ENCODE results near the gene RPS6KA2.
A peak's percentile ranks its signal among the peaks of the same experiment; 100 is the strongest.

Gene RPS6KA2

DNA sequence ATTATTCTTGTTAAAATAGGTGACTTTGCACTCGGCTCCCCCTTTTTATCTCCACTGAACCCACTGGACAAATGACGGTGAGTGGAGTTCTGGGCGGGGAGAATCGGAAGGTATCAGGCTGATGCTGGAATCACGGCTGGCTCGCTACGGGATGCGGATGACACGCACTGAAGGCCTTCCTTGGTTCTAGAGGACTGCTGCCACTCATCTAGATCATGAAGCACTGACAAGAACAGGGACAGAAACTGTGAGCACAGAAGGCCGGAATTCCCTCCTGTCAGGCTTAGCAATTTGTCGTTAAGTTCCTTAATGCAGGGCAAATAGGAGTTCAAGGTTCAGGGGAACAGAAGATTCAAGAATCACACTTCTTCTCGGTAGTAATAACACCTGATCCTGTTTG is 154.4 kb downstream of the RPS6KA2 start:
- peaks cover 9% of the 10 kb centered on the region for H3K27me3 Mint-ChIP-seq
- H3K9me3 Mint-ChIP-seq = no peaks in the 10 kb centered on the region
- DNase-seq (no peak), ATAC-seq (no peak)
- H3K4me1 Mint-ChIP-seq = peaks cover 11% of the 10 kb centered on the region
- no peak overlapping the region for H3K4me3 Mint-ChIP-seq
- no peak overlapping the region for H3K27ac Mint-ChIP-seq

DNA sequence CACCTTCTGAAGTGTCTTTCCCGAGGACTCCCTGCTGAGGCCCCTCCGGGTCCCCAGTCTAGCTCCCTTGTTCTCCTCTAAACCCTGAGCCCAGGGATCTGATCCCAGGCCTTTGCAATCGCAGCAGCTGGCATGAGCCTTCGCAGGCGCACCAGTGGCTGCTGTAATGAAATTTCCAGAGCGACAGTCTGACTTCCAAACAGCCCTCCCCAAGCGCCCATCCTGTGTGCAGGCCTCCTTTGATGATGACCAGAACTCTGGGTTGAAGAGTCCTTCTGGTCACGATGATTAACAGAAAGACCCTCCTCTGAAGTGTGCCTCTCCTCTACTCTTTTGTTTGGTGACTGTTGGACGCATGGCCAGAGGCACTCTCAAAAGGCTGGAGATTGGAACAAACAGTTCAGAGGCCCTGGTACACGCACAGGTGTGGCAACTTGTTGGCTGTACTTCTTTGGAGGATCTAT is 155.2 kb downstream of the RPS6KA2 start:
- H3K9me3 Mint-ChIP-seq = no peaks in the 10 kb centered on the region
- H3K27me3 Mint-ChIP-seq = peaks cover 9% of the 10 kb centered on the region
- H3K27ac Mint-ChIP-seq = no peak overlapping the region
- peaks cover 11% of the 10 kb centered on the region for H3K4me1 Mint-ChIP-seq
- DNase-seq = no peak
- no peak overlapping the region for H3K4me3 Mint-ChIP-seq
- no peak for ATAC-seq

DNA sequence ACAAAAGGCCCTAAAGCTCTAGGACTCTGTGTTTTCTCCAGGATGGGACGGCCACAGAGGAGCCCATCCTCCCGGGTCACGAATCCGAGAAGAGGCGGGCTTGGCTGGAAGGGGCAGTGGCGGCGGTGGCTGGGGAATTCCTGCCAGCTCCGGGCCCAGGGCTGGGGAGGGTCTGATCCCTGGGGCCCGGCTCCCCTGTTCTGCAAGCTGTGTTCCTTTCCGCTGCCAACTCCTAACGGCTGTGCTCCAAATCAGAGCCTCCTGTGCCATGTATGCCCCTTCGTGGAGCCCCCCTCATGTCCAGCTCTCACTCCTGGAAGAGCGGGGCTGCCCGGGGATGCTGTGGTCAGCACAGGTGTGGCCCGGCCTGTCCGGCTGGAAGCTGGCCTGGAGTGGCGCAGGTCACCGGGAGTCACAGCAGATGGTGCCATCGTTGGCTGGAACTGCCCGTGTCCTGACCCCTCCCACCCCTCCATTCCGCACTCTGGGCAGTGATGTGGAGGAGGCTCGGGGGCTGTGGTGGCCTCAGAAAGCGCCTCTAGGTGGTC is 156.1 kb downstream of the RPS6KA2 start:
- ATAC-seq = no peak
- Mint-ChIP-seq H3K4me3 (no peak overlapping the region), H3K9me3 (no peaks in the 10 kb centered on the region), H3K4me1 (peaks cover 11% of the 10 kb centered on the region), H3K27me3 (peaks cover 9% of the 10 kb centered on the region), H3K27ac (no peak overlapping the region)
- DNase-seq = no peak

DNA sequence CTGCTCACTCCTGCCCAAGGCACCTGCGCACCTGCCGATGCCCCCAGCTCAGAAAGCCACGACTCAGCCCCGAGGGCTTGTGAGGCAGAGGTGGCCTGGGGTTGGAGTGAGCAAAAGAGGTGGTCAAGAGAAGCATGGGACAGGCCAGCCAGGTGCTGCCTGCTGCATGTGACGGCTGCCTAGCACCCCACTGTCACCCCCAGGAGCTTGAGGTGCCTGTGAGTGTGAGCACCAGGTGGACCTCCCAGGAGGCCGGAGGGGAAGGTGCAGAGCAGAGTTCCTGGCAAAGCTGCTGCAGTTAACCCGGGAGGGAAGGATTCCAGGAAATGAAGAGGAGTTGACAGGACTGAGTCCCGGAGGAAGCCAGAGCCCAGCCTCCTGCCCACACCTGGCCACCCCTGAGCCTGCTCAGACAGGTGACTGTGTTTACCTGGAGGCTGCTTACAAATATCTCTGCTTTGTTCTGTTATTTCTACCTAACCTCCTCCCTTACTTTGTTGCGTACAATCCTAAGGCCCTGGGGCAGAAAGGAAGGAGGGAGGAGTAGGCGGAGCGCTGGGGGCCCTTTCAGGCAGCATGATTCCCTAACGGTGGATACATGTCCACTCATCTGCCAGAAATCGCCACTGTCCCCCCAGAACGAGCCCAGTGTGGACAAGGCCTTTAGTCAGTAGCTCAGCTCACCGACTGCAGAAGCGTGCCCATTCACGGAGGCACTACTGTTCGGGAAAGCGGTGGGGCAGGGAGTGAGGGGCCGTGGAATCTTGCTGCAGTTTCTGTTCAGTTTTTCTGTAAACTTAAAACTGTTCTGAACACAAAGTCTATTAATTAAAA is 156.8 kb downstream of the RPS6KA2 start:
- H3K4me3 Mint-ChIP-seq = no peak overlapping the region
- no peak for DNase-seq
- H3K27ac Mint-ChIP-seq = no peak overlapping the region

DNA sequence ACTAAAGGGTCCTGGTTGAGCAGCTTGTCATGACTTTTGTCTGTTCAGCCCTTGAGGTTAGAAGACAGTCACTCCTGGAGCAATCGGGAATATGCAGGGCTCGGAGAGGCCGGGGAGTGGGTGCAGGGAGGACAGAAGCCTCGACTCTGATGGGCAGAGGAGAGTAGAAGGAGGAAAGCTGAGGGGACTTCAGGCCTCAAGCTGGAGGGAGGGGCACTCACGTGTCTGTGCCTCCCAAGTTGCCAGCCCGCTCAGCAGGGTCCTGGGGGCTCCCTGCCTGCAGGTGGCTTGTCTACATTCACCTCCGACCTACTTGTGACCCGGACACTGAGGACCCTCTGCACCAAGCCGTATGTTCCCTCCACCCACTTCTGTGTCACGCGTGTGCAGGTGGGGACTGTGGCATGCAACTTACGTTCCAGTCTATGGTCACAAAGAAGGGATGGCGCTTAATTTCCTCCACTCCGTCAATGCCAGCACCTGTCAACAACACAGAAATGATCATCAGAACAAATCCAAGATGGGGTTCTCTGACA is 157.6 kb downstream of the RPS6KA2 start:
- Mint-ChIP-seq H3K27ac (no peak overlapping the region), H3K4me1 (no peaks in the 10 kb centered on the region), H3K4me3 (no peak overlapping the region), H3K27me3 (no peaks in the 10 kb centered on the region), H3K9me3 (no peaks in the 10 kb centered on the region)
- ATAC-seq (no peak), DNase-seq (no peak)

More for the DNA sequence above, 156.8 kb downstream of the RPS6KA2 start:
- H3K4me1 Mint-ChIP-seq = peaks cover 7% of the 10 kb centered on the region
- H3K9me3 Mint-ChIP-seq = no peaks in the 10 kb centered on the region
- H3K27me3 Mint-ChIP-seq = peaks cover 4% of the 10 kb centered on the region
- no peak for ATAC-seq

DNA sequence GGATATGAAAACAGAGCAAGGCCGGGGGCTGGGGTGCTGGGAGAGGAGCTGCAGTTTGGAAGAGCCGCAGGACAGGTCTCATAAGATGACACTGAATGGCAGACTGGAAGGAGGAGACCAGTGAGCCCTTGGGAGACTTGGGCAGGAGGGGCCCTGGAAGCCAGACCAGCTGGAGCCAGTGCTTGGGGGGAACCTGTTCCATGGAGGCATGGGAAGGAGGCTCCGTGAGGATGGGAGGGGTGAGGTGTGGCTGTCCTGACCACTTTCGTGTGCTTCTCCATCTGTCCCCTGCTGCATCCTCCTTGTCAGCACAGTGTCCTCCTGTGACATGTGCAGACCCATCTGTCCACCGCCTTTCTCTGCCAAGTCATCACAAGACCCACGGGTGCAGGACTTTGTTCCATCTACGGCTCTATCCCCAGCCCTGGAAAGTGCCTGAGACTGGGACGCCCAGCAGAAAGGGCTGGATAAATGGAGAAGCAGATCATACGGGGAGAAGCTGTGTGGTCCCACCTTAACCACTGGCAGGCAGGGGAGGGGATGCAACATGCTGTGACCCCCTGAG is 159.5 kb downstream of the RPS6KA2 start:
- Mint-ChIP-seq H3K27me3 (no peaks in the 10 kb centered on the region), H3K4me1 (no peaks in the 10 kb centered on the region)
- ATAC-seq = no peak

DNA sequence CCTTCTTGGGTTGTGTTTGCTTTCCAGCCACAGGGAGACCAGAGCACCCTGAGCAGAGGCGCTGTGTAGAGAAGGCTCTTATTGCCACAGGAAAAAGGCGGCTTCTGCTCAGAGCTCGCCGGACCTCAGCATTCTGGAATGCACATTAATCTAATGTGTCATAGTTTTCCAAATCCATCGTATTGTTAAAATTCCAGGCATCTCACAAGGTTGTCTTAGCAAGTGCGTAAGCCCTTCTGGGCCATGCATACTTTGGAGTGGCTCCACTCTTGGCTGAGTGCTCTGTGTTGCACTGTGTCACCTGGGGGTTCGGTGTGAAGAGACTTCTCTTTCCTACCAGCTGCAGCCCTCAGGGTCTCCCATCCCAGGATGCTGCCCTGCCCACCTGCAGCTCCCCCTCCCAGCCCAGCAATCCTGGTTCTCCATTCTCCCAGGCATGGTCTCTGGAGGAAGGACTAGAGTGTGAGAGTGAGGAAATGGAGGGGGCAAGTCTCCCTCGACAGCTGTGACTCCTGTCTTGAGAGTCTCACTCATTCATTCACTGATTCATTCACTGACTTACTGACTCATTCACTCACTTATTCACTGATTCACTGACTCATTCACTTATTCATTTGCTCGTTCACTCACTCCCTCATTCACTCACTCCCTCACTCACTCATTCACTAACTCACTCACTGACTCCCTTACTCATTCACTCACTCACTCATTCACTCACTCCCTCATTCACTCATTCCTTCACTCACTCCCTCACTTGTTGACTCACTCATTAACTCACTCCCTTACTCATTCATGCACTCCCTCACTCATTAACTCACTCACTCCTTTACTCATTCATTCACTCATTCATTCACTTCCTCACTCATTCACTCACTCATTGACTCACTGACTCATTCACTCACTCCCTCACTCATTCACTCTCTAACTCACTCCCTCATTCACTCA is 160.6 kb downstream of the RPS6KA2 start:
- DNase-seq (no peak), ATAC-seq (no peak)
- Mint-ChIP-seq H3K9me3 (no peaks in the 10 kb centered on the region), H3K4me3 (no peak overlapping the region), H3K27ac (no peak overlapping the region), H3K4me1 (no peaks in the 10 kb centered on the region), H3K27me3 (no peaks in the 10 kb centered on the region)

More for the DNA sequence above, 159.5 kb downstream of the RPS6KA2 start:
- no peak overlapping the region for H3K4me3 Mint-ChIP-seq
- H3K27ac Mint-ChIP-seq = peak overlapping the region in 1 of 2 donors; percentile 5
- DNase-seq = no peak
- H3K9me3 Mint-ChIP-seq = no peaks in the 10 kb centered on the region

DNA sequence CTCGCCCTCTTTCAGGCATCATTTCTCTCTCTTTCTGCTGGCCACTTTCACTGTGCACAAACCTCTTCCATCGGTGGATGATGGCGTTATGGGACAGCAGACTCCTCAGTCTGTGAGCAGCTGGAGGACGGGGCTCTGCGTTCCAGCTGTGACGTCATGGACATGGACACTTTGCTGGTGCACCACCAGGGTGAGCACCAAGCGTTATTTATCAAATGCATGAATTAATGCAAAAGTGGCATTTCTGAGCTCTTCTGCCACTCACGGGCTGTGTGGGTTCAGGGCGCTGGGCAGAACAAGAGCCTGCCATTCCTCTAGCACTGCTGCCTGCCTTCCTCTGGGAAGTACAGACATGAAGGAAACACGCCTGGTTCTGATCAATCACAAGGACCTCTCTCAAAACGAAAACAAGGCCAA is 161.4 kb downstream of the RPS6KA2 start:
- Mint-ChIP-seq H3K4me3 (no peak overlapping the region), H3K27me3 (no peaks in the 10 kb centered on the region), H3K27ac (no peak overlapping the region), H3K9me3 (no peaks in the 10 kb centered on the region), H3K4me1 (no peaks in the 10 kb centered on the region)
- no peak for ATAC-seq
- DNase-seq = no peak

DNA sequence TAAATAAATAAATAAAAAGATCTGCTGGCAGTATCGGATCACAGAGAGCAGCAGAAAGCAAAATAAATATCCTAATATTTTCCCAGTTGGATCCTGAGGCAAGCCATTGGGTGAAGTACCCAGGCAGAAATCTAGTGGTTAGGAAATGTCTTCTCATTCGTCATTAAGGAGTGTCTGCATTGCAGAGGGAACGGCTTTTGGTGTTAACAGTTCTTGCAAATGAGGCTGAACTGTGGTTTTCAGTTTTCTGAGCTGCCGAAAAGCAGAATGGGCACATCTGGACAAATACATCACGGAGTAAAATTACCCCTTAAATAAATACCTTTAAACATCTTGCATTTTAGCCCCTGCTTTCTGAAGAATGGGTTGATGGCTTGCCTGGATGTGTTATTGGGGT is 162.1 kb downstream of the RPS6KA2 start:
- Mint-ChIP-seq H3K4me3 (no peak overlapping the region), H3K9me3 (no peaks in the 10 kb centered on the region), H3K27ac (no peak overlapping the region), H3K27me3 (no peaks in the 10 kb centered on the region), H3K4me1 (no peaks in the 10 kb centered on the region)
- no peak for DNase-seq
- ATAC-seq = no peak

DNA sequence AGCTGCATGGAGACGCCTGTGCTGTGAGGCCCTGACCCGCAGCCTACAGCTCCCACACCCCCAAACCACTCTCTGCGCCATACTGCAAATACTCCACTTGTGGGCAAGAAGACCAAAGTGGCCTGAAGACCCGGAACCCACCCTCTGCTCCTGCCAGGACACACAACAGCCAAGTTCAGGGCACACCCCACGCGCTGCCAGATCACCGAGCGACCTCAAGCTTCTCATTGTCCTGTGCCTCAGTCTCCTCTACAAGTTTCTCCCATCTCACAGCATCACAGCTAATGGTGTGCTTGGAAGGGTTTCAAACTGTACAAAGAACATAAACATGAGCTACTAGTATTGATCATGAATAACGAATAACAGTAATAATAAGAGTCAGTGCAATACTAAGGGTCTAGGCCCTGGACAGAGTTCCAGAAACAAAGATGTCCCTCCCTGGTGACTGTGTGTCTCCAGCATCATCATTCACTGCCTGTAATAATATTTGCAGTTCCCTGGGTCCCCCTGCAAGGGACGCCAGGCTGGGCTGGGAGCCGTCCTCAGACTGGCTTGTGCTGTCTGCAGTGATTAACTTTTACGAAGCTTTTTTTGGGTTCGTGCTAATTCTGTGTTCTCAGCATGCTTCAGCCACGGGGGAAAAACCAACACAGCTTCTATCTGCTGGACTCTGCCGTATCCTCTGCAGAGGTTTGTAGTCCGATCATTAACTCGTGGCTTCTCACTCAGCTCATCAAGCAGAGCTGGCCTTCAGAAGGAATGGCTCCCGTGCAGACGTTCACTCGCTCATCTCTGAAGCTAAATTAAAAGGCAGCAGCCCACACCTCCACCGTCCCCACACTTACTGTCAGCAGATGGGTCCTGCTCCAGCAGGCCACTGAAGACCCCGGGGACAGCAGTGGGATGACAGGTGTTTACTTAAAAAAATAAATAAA is 162.7 kb downstream of the RPS6KA2 start:
- Mint-ChIP-seq H3K27me3 (no peaks in the 10 kb centered on the region), H3K4me3 (no peak overlapping the region), H3K4me1 (no peaks in the 10 kb centered on the region), H3K9me3 (no peaks in the 10 kb centered on the region), H3K27ac (no peak overlapping the region)
- ATAC-seq = no peak
- DNase-seq = no peak

DNA sequence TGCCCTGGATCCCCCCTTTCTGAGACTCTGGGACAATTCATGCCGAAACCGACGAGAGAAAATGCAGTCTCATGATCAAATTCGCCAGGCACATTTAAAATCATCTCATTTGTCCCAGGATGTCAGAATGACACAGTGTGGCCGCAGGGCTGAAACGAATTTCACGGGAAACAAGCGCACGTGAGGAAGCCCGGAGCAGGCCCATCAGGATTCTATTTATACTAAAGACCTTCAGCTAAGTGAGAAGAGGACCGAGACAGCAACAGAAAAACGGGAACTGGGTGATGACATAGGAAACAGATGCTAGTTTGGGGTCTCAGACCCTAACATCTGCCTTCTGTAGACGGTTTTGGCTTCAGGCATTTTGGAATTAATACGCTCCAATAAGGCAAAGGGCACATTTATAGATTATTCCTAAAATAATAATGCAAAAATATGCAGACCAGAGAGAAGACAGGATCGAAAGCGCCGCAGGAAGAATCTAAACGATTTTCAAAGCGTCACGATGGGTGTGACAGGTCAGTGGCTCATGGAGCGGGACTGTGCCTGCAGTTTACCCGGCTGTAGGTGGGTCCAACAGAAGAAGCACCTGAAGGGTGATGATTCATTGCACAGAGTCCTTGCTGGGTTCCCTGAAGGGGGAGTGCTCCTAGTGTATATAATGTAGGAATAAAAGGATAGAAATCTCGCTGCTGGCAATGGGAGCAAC is 163.5 kb downstream of the RPS6KA2 start:
- Mint-ChIP-seq H3K4me3 (no peak overlapping the region), H3K27ac (no peak overlapping the region), H3K4me1 (no peaks in the 10 kb centered on the region), H3K27me3 (no peaks in the 10 kb centered on the region), H3K9me3 (no peaks in the 10 kb centered on the region)
- no peak for DNase-seq
- no peak for ATAC-seq

DNA sequence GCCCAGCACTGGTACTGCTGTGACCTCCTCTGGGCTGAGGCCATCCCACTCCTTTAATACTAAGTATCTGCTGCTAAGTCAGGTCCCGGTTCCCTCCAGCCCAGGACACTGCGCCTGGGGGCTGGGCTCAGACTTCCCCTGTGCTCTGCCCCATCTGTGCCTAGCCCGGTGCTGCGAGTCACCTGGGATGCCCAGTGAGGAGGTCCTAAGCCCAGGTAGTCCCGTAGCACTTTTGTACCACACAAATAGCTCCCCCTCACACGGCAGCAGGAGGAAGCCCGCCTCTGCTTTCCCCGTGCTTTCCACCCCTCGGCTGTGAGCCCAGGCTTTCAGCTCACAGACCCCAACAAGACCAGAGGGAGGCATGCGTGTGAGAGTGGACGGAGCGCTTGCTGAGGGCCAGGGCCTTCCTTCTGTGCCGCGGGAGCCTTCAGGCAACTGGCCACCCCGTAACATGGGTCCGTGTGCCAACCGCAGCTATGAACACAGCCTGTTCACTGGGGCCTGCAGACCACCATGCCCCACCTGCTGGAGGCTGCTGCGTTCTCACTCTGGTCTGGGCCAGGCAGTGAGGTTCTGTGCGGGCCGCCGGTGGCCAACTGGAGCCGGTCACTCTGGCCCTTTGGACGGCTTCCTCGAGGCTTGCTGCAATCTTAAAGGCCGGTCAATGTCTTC is 164.5 kb downstream of the RPS6KA2 start:
- ATAC-seq (peak; percentile 40), DNase-seq (no peak)
- Mint-ChIP-seq H3K4me1 (no peaks in the 10 kb centered on the region), H3K27ac (peak overlapping the region in 1 of 2 donors; percentile 66), H3K4me3 (no peak overlapping the region), H3K9me3 (peaks cover 2 to 8% of the 10 kb centered on the region in 2 donors), H3K27me3 (no peaks in the 10 kb centered on the region)

DNA sequence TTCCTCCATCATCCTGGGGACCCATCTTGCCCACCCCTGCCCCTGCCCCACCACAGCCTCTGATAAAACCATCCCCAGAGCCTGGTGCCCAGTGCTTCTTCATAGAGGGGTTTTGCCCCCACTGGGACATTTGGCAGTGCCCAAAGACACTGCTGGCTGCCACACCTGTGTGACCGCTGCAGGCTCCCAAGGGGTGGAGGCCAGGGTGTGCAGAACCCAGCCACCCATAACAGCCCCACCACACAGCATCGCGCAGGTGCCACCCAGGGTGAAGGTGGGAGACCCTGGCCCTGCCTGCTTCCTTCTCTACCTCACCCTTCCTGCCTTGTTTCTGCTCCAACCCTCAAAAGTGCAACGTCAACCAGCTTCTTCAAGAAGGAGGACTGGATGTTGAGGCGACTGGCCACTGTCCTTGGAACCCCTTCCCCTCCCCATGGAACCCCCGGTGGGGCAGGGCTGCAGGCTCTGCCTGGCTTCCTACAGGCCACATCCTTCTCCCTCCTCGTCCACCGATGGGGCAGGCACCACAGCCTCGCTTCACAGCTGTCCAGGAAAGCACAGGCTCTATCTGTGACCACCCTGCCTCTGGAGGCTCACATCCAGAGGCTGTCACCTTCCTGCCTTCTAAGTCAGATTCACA is 165.1 kb downstream of the RPS6KA2 start:
- Mint-ChIP-seq H3K4me3 (no peak overlapping the region), H3K4me1 (no peaks in the 10 kb centered on the region), H3K27ac (peak overlapping the region; percentile 4 to 66), H3K9me3 (peaks cover 4 to 10% of the 10 kb centered on the region in 2 donors), H3K27me3 (no peaks in the 10 kb centered on the region)
- no peak for DNase-seq
- ATAC-seq = peak; percentile 35

Data from stimulated activated naive CD8-positive, alpha-beta T cell treated with anti-CD3 and anti-CD28 coated beads, Interleukin-15, amount 100 ng/mL, for 72 hours (primary cell).